ENCODE data around the gene SAT2. TPM values are rescaled to one million over a fixed set of nuclear protein-coding genes. Genes with fewer than 3 reads are reported as not detected.

The SAT2 gene
- total and polyA plus RNA-seq, 2 of the 13 experiments (the other 11 are each of a cell fraction or from before 2014, with no cell fraction given) = 37.6 to 93.7 TPM

DNA sequence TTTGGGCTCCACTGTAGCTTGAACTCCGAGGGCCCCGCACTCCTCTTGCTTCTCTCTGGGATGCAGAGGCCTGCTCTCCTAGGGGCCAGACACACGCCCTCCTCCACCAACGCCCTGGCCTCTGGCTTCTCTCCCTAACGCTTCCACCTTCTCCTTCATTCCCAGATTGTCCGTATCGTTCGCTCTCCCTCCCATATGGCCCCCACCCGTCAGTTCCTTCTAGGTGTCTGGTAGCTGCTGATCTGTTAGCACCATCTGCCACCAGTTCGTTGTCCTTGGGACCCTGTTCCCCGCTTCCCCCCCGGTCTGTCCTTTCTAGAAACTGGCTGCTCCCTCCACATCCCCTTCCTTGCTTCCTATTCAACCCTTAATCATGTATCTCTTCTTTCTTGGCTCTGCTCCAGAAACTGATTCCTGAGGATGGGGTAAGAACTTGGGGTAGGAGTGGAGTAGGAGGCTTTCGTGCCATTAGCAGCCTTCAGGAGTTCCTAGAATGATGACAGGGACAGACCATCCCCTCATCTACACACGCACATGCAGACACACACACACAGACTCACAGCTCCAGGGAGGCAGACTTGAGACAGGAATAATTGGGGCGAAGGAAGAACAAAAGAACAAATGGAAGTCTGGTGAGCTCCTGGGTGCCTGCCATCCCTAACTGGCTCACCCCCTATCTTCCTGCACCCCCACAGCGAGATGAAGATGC is 27.4 kb upstream of the SAT2 start (continued):
- TF ChIP-seq, protein P1, sequence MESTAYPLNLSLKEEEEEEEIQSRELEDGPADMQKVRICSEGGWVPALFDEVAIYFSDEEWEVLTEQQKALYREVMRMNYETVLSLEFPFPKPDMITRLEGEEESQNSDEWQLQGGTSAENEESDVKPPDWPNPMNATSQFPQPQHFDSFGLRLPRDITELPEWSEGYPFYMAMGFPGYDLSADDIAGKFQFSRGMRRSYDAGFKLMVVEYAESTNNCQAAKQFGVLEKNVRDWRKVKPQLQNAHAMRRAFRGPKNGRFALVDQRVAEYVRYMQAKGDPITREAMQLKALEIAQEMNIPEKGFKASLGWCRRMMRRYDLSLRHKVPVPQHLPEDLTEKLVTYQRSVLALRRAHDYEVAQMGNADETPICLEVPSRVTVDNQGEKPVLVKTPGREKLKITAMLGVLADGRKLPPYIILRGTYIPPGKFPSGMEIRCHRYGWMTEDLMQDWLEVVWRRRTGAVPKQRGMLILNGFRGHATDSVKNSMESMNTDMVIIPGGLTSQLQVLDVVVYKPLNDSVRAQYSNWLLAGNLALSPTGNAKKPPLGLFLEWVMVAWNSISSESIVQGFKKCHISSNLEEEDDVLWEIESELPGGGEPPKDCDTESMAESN (CRISPR knock-in tag; conservative IDR thresholded peaks at IDR 0.05) = no peak
- TF ChIP-seq MAFG (CRISPR knock-in tag; IDR thresholded peaks at IDR 0.05) (no peak), PITX1 (CRISPR knock-in tag; IDR thresholded peaks at IDR 0.05) (no peak)

DNA sequence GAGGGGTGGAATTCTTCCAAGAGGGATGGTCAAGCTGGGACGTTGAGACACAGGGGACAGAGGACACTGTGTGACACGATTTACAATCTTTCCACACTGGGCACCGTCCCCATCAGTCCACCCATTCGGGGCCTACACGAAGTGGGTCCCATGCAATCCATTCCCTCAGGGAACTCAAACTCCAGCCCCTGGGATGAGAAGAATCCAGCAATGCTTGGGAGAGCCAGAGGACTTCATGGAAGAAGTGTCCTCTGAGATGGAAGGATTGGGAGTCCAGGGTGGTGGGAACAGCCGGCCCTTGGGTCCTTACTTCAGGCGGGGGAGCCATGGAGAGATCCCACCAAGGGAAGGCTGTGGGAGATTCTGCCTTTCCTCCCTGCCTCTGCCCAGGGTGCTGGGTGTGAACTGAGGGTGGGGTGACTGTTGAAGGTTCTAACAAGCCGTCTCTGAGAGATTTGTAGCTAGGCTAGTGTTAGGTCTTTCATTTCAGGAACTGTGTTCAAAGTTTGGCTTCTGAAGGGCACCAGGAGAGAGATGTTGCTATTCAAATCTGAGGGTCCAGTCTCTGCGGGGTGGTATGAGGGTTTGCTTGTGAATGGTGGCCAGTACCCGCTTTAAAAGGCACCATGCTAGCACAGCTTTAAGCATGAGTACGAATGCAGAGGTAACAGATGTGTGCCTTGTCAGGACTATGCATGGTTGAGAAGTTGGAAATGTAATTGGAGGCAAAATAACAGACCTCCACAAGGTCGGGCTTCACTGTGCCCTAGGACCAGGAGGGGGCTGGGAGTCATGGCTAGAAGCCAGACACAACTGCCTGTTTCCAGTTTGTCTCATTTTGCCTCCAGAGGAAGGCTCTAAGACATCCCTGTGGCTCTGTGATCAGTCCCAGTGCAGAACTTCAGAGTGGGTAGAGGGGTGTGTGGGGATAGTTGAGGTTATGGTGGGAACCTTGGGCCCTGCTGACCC is 25.1 kb upstream of the SAT2 start:
- peaks cover 20% of the 10 kb centered on the region for H3K4me1 ChIP-seq (ENCODE audit: insufficient read depth, low read length)
- FAIRE-seq (no peak), DNase-seq (ENCODE audit: low spot score) (no peak), ATAC-seq (no peak)
- H2AFZ ChIP-seq (ENCODE audit: low read length) = no peak overlapping the region
- peaks cover 6 to 56% of the 10 kb centered on the region in 2 experiments for H3K27me3 ChIP-seq (ENCODE audit: control insufficient read depth in 1 of 2, insufficient read depth in 2 of 2, low read length in 2 of 2)
- no peak overlapping the region for H3K9ac ChIP-seq (ENCODE audit: insufficient read depth, low read depth, low read length)
- H3K4me3 ChIP-seq (replicated peaks in 1 of 3; ENCODE audit: insufficient read depth in 1 of 3, low read depth in 2 of 3, low read length in 3 of 3) = no peak overlapping the region
- intact Hi-C loops (cut with micrococcal nuclease; ENCODE audit: unreplicated experiment) = no loop called here
- no peaks in the 10 kb centered on the region for H3K9me3 ChIP-seq (ENCODE audit: low read length)
- H3K4me2 ChIP-seq (ENCODE audit: low read depth, low read length) = no peak overlapping the region
- BruUV-seq (replicated peaks) = no TSS peak
- CTCF ChIA-PET (ENCODE audit: low intra/inter-chr PET ratio, low total read pairs) = no interaction called here
- H3K36me3 ChIP-seq (replicated peaks in 1 of 2; ENCODE audit: control insufficient read depth in 1 of 2, insufficient read depth in 2 of 2, low read length in 2 of 2) = no peaks in the 10 kb centered on the region
- TF ChIP-seq EZH2 (conservative IDR thresholded peaks at IDR 0.05; ENCODE audit: low read depth, low read length) = 0 out of 2 replicates have a peak, but pooled peaks have one; percentile 42
- no peak for TF ChIP-seq SRF (IDR thresholded peaks at IDR 0.05; ENCODE audit: low read depth, low read length)
- TF ChIP-seq, protein P1 (CRISPR knock-in tag; conservative IDR thresholded peaks at IDR 0.05) = no peak
- TF ChIP-seq KAT8 (CRISPR knock-in tag; IDR thresholded peaks at IDR 0.05) = no peak
- 45% methylated on average over 11 of the region's 12 CpGs for WGBS (ENCODE audit: low lambda C conversion rate)
- no peak overlapping the region for H3K27ac ChIP-seq (ENCODE audit: extremely low read length, insufficient read depth, low read length)
- POLR2A ChIA-PET = interaction anchor here (0.5 to 2.5 kb wide), 2 partner anchors 26 to 34 kb away, joined by 3 to 20 read pairs; partner anchors contain the start of gene TP53
- no peaks in the 10 kb centered on the region for H3K79me2 ChIP-seq (ENCODE audit: insufficient read depth, low read length)
- no peaks in the 10 kb centered on the region for H4K20me1 ChIP-seq (ENCODE audit: insufficient read depth, low read length)
- in situ Hi-C loops (cut with HindIII; ENCODE audit: extremely low pct_ligation_motif_present, low pct_unique_long_range_greater_than_20kb) = no loop called here

Data from HepG2 (cell line).